T-helper 9 cell (primary cell): Measurements from ENCODE around the gene MYO1E.
"Not testable (repeated sequence)": the region's sequence is repeated elsewhere in the genome, so short reads cannot be mapped to it uniquely, and the experiment has no call there.

Experiments used
- DNase-seq: peaks from one replicate; pipeline ENCODE4 v3.0.0-alpha.2; 2020

Gene MYO1E

GRCh38 chr15:59349680-59350420 is 22.8 kb downstream of the MYO1E start:
- no peak for DNase-seq

DNA sequence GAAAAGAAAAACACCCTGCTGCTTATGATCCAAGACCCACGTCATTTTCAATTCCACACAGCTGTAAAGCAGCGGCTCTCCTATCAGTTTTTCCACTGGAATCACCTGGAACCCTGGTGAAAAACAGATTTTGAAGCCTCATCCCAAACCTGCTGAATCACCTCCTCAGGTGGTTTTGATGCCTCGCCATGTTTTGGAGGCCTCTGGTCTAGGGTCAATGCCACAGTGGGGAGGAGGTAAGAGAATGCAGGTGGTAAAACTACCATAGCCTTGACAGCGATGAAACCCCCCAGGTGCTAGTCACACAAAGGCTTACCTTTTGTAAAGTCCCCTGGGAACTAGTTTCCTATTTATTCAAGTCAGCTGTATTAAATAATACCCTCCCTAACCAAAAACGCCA is 24.8 kb downstream of the MYO1E start:
- DNase-seq = no peak

GRCh38 chr15:59346951-59347350 is 25.7 kb downstream of the MYO1E start:
- no peak for DNase-seq

DNA sequence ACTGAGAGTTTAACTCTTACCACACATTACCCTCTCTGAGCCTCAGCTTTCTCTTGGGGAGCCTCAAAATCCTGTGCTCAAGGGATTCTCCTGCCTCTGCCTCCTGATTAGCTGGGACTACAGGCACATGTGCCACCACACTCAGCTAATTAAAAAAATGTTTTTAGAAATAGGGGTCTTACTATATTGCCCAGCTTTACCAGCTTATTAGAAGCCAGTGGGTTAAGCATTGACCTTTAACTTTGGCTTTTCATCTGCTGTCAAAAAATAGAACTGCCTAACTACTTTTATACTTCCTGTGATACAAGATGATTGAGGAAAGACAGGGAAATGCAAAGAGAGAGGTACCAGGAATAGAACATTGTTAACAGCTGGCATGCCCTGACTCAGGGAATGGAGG is 27.3 kb downstream of the MYO1E start:
- DNase-seq = no peak

DNA sequence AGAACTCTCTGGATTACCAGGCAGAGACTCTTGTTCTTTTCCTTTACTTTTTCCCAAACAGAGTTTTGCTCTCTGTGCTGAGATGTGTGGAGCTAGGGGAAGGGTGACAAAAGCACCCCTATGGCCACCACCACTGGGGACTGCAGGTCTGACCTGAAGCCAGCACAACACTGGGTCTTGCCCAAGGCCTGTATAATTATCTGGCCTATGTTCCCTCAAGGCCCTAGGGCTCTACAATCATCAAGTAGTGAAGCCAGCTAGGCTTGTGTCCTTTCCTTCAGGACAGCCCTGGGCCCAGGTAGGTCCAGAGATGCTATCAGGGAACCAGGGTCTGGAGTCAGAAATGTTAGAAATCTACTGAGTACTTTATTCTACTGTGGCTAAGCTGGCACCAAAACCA is 28.4 kb downstream of the MYO1E start:
- no peak for DNase-seq

- DNase-seq = no peak
These were observed 32.3 kb downstream of the MYO1E start for GRCh38 chr15:59340325-59340724.

DNA sequence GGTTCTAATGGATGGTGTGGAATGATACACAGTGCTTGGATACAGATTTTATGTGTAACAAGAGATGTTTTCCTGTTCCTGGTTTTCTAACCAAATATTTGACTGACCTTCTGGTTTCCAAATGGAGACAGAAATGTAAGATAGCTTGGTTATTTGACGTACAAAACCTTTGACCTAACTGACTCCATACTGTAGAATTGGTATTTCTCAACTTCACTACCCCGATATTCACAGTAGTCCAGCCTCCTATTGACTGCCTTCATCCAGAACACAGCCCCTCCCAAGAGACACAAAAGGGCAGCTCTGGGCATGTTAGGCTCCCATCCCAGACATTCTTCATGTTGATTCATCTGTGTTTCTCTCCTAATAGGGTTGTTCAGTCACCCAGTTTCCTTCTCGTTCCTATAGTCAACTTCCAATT is 33.4 kb downstream of the MYO1E start:
- DNase-seq = no peak

GRCh38 chr15:59338414-59338813 is 34.3 kb downstream of the MYO1E start:
- no peak for DNase-seq

- DNase-seq = not testable (repeated sequence)
These were observed 35.9 kb downstream of the MYO1E start for GRCh38 chr15:59336725-59337124.

- DNase-seq = no peak
These were observed 37.4 kb downstream of the MYO1E start for GRCh38 chr15:59335207-59335786.

- no peak for DNase-seq
These were observed 38.6 kb downstream of the MYO1E start for GRCh38 chr15:59334076-59334415.

- DNase-seq = no peak
These were observed 39.1 kb downstream of the MYO1E start for GRCh38 chr15:59333401-59334075.

DNA sequence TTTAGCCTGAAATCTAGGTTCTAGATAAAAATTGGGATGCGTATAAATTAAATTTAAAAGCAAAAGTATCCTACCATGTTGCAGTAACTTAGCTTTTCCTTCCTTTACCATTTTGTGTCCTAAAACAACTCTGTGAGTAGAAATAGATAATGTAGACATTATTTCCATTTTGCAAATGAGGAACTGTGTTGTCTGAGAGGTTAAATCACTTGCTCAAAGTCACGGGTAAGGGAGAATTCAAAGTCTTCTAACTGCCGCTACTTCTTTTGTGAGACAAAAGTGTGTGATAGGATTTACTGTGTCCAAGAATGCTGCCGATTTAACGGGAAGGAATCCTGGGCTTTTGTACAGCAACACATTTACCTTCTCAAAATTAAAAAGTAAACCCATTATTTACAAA is 40.7 kb downstream of the MYO1E start:
- no peak for DNase-seq

DNA sequence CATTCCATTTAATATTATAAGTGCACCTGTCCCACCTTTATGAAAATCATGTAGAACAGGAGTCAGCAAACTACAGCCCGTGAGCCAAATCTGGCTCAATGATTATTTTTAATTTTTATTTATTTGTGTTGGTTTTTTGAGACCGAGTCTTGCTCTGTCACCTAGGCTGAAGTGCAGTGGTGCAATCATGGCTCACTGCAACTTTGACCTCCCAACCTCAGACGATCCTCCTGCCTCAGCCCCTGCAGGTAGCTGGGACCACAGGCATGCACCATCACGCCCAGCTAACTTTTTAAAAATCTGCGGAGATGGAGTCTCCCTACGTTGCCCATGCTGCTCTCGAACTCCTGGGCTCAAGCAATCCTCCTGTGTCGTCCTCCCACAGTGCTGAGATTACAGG is 42.0 kb downstream of the MYO1E start:
- DNase-seq = no peak

DNA sequence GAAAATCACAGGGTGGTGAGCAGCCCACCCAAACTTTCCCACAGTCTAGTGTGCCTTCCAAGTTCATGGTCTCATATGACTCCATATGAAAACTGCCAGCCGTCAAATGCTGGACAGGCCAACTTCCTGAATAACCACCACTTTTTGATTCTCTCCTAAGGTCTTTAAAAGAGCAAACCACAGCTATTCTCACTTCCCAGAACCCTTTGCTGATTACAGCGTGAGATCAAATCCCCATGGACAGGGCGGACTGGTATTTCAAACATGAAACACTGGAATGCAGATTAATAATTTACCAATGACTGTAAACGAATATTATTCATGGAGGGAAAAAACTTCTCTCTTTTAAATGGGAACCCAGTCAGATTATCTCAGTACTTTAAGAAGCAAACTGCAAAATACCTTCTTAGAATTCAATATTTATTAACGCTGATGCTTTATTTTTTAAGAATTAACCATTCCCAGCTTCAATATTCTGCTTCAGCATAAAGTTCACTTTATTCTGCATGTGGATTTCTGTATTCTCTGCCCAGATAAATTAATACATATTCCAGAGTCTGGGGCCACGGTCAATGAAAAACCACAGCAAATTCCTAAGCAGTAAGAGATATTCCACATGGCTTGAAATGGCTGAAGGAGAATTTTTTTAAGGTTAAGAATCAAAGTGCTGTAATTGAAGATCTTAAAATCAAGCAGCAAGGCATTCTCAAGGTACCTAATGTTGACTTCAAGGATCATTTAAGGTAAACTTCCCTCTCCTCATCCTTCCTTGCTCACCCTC is 42.9 kb downstream of the MYO1E start:
- no peak for DNase-seq

DNA sequence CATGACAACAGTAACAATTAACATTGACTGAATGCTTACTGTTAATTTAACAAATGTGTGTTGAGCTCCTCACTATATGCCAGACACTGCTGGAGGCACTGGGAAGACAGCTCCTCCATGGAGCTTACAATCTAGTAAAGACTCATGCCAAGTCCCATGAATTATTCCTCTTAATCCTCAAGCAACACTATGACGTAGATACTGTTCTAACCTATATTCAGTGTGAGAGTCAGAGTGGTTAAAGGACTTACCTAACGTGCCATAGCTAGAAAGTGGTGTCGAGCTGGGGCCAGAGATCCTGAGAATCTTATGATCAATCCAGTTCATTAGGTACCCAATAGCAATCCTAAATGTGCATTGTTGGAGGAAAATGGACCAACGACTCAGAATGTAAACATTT is 43.6 kb downstream of the MYO1E start:
- DNase-seq = no peak

DNA sequence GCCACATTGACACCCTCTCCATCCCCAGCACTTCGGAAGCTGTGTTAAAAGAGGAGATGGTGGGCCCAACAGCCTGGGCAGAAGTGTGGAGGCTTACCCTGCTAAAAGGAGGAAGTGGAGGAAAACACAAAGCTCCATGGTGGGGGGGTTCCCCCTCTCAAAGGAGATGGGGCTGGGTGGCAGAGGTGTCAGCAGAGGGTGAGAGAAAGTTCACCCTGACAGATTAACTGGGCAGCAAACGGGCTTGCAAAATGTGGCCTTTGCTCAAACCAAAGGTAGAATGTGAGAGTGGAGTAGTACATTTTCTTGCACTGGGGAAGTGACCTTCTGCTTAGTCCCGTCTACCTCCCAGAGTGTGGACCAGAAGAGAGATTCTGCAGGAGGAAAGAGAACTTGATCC is 44.7 kb downstream of the MYO1E start:
- DNase-seq = no peak

GRCh38 chr15:59326856-59327255 is 45.8 kb downstream of the MYO1E start:
- DNase-seq = no peak

DNA sequence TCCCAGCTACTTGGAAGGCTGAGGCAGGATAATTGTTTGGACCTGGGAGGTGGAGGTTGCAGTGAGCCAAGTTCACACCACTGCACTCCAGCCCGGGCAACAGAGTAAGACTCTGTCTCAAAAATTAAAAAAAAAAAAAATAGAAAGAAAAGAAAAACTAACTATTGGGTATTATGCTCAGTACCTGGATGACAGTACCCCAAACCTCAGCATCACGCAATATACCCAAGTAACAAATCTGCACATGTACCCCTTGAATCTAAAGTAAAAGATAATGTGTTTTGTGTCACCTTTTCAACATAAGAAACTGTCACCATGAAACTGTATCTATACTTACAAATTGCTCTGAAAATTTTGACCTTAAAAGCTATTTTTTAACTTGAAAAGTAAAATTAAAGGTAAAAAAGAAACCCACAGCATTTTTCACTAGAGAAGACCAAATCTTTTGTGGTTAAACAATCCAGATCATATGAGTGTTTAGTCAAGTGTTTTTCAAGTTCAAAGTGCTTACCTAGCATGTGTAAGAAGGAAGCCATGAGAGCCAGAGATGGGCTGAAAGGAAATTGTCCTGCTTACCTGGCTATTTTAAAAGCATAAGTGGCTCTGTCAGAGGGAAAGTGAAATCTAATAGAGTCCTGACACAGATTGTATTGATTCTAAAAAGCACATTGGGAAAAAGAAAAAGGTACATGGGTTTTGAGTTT is 50.5 kb downstream of the MYO1E start:
- DNase-seq = no peak

DNA sequence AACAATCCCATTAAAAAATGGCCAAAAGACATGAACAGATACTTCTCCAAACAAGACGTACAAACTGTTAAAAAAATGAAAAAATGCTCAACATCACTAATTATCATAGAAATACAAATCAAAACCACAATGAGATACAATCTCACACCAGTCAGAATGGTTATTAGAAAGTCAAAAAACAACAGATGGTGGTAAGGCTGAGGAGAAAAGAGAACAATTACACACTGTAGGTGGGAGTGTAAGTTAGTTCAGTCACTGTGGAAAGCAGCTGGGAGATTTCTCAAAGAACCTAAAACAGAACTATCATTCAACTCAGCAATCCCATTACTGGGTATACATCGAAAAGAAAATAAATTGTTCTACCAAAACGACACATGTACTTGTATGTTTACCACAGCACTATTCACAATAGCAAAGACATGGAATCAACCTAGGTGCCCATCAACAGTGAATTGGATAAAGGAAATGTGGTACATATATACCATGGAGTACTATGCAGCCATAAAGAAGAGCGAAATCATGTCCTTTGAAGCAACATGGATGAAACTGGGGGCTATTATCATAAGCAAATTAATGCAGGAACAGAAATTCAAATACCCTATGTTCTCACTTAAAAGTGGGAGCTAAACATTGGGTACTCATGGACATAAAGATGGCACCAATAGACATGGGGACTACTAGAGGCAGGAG is 51.5 kb downstream of the MYO1E start:
- DNase-seq = no peak

DNA sequence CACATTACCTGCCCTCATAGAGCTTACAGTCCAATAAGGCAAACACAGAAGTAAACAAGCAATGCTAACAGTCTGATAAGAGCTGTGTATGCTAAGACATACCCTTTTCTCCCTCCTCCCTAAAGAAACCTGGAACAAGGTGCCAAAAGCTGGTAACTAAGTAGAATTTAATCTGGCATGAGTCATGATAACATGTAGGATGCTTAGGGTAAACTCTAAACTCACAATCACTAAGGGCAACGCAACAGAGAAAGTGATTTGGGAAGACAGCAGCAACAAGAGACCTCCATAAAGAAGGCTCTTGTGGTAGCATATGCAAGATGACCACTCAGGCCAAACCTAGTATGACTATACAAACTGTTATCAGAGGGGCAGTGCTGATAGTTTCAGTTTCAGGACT is 55.5 kb downstream of the MYO1E start:
- no peak for DNase-seq

DNA sequence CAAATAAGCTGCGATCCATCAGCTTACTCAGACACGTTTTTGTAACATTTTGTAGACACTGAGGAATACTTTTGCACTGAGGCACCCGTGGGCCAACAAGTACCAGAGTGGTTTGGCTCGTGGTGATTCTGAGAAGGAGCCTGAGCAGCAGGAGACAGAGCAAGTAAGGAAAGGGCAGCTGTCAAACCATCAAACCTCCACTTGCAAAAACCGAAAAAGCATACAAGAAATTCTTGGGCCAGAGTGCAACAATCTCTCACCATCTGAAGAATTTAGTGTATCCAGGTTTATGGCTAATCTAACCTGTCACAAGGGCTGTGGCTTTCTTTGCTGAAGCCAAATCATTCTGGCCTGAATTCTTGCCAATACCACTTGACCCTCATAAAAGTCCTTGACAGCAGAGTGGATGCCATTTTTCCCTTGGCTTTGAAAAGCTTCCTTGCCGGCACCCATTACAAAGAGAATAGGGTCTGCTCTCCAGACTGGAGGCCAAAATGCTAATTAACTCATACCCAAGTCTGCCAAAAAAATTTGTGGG is 56.7 kb downstream of the MYO1E start:
- DNase-seq = no peak
